GM13977 (cell line): ENCODE measurements around the gene HTT.

Experiments used
- DNase-seq: peaks from one replicate; pipeline ENCODE4 v3.0.0; 2012; ENCODE audit warnings: low spot score
- CTCF ChIP-seq: IDR thresholded peaks from 2 replicates; pipeline ENCODE4 v1.5.1; 2012; ENCODE audit warnings: mild to moderate bottlenecking, control low read depth; ENCODE audit not compliant: insufficient read depth; ENCODE audit errors: extremely low read depth, missing control alignments
- in situ Hi-C: fragments of 300-500 bp; cut with MboI; formaldehyde crosslinking; loops from one replicate; pipeline ENCODE4 v1.12.0; 2022; ENCODE audit warnings: low sequenced_read_pairs, low pct_unique_long_range_greater_than_20kb, mixed read lengths, inconsistent platforms; ENCODE audit not compliant: unreplicated experiment

Gene HTT

DNA sequence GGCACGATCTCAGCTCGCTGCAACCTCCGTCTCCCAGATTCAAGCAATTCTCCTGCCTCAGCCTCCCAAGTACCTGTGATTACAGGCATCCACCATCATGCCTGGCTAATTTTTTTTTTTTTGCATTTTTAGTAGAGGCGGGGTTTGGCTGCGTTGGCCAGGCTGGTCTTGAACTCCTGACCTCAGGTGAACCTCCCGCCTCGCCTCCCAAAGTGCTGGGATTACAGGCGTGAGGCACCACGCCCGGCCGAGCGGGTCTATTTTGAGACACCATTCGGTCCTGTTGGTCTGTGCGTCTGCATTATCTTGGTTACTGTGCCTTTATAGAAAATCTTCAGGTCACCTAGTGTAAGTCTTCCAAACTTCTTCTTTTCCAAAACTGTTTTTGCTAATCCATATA, 196.7 kb downstream of the HTT start:
- in situ Hi-C loops, result no loop called here
- TF ChIP-seq CTCF, result no peak
- DNase-seq, result no peak

DNA sequence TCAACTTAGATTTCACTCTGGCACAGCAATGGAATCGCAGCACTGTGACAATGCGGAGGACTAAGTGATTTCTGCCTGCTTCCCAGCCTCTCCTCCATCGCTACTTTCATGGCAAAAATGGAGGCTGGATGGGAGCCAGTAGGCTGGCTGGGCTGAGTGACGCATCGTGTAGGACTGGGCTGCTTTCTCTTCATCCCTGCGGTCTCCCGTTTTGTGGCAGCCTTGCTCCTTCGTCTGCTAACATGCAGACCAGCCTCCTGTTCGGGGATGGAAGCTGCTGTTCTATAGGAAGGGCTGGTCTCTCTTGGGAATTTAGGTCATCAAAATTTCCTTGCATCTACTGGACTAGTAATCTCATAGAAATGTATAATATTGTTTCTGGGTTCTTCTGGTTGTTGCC, 202.5 kb downstream of the HTT start:
- in situ Hi-C loops, result no loop called here
- no peak for TF ChIP-seq CTCF
- DNase-seq, result no peak

- in situ Hi-C loops, result no loop called here
- TF ChIP-seq CTCF, result no peak
Observed at GRCh38 chr4:3280466-3280865, 206.0 kb downstream of the HTT start.

DNA sequence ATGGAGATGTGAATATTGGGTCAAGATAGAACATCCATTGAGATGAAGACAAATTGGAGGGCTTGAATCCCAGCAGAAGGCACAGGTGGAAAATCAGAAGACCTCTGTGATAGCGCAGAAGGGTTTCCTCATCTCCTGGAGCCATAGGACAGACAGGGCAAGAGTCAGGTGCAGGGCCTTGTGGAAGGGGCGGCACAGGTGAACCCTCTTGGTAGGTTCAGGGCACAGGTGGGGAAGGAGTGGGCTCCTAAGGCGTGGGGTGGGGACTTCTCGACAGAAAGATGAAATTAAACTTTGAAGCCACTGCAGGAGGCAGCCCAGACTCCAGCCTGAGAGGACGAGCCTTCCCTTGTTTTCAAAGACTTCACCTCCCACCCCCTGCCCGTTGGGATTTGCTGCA, 209.0 kb downstream of the HTT start:
- no peak for TF ChIP-seq CTCF
- in situ Hi-C loops, result no loop called here

More at GRCh38 chr4:3280466-3280865, 206.0 kb downstream of the HTT start:
- no peak for DNase-seq

DNA sequence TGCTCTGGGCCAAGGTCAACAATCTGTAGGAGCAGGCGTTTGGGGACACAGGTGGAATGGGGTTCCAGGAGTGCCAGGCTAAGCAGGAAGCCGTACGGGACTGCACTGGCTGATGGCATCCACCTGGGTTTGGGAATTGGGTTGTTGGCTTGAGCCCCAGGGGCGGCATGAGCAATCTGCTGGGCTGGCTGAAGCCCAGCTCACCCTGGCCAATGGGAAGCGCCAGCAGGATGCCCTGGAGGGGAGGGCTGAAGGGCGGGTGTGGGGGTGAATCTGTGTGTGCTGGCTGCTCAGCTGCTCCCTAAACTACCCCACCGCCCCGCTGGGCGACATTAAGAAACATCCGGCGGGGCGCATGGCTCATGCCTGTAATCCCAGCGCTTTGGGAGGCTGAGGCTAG, 209.4 kb downstream of the HTT start:
- in situ Hi-C loops, result no loop called here
- TF ChIP-seq CTCF, result no peak
- DNase-seq, result no peak

More for the DNA sequence above, 209.0 kb downstream of the HTT start:
- no peak for DNase-seq

GRCh38 chr4:3284734-3285557, 210.5 kb downstream of the HTT start:
- in situ Hi-C loops, result no loop called here
- TF ChIP-seq CTCF, result no peak
- no peak for DNase-seq
